Thoracic aorta (tissue), 2 donors: ENCODE measurements around the gene SLC22A23. TPM values are rescaled to one million over a fixed set of nuclear protein-coding genes. Genes with fewer than 3 reads are reported as not detected.

ENCODE experiments used
- ATAC-seq: fragments of 150-250 bp; one replicate; pipeline ENCODE4 v1.8.0; 2017; ENCODE audit warnings: low read depth; ENCODE audit not compliant: insufficient number of reproducible peaks, low FRiP score
- DNase-seq: peaks from one replicate; pipeline ENCODE4 v3.0.0-alpha.2; 2020; ENCODE audit warnings: low spot score
- H3K27ac ChIP-seq, 2 donors: fragments of 200-600 bp; sonication (generic); 1 replicate in 1 of 2; 2 replicates in 1 of 2; pipeline ENCODE4 v1.5.1; 2016; ENCODE audit warnings: mild to moderate bottlenecking in 2 of 2, moderate library complexity in 2 of 2
- H3K27me3 ChIP-seq: fragments of 200-600 bp; sonication (generic); replicated peaks from 2 replicates; pipeline ENCODE4 v1.6.0; 2016; ENCODE audit warnings: mild to moderate bottlenecking; ENCODE audit not compliant: insufficient read depth
- H3K36me3 ChIP-seq: fragments of 200-600 bp; sonication (generic); one replicate; pipeline ENCODE4 v1.5.1; 2016
- H3K4me1 ChIP-seq, 2 donors: fragments of 200-600 bp; sonication (generic); 1 replicate in 1 of 2; 2 replicates in 1 of 2; pipeline versions ENCODE4 v1.5.1 to v1.6.0; 2016; ENCODE audit warnings: low read depth in 2 of 2, mild to moderate bottlenecking in 1 of 2; ENCODE audit not compliant: control insufficient read depth in 1 of 2
- H3K4me3 ChIP-seq: fragments of 200-600 bp; sonication (generic); 2 replicates; pipeline ENCODE4 v1.5.1; 2016; ENCODE audit warnings: mild to moderate bottlenecking
- H3K9me3 ChIP-seq: fragments of 200-600 bp; sonication (generic); 2 replicates; pipeline ENCODE4 v1.5.1; 2016
- total RNA-seq, 2 donors: library from RNA; depleted of rRNA; stranded (reverse); fragments of >200 nt; gene quantifications; one replicate each; pipeline versions ENCODE4 v1.1.0 to v1.2.3, GENCODE V29; 2016
- TF ChIP-seq, protein P1 (sequence below): fragments of 200-600 bp; sonication (generic); IDR thresholded peaks from one replicate; pipeline ENCODE4 v1.5.1; 2019; ENCODE audit warnings: antibody characterized with exemption

SLC22A23 gene
- total RNA-seq, 2 donors from 2014 or later = 5.1 to 9.7 TPM

DNA sequence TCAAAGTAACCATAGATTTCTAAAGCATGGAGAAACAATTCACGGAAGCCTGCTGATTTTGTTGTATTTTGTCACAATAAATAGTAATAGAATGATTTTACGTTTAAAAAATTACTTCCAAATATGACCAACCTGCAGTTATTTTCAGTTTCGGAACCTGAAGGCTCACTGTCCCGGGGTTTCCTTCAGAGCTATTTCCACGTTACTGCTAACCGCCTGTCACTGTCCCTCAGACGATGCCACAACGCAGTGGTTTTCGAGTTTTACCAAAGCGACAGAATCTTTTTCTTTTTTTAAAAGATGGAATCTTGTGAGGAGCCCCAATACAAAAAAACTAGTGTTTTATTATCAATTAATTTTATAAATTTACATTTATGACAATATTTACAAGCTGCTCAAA lies 157.6 kb downstream of the SLC22A23 start:
- TF ChIP-seq, protein P1, sequence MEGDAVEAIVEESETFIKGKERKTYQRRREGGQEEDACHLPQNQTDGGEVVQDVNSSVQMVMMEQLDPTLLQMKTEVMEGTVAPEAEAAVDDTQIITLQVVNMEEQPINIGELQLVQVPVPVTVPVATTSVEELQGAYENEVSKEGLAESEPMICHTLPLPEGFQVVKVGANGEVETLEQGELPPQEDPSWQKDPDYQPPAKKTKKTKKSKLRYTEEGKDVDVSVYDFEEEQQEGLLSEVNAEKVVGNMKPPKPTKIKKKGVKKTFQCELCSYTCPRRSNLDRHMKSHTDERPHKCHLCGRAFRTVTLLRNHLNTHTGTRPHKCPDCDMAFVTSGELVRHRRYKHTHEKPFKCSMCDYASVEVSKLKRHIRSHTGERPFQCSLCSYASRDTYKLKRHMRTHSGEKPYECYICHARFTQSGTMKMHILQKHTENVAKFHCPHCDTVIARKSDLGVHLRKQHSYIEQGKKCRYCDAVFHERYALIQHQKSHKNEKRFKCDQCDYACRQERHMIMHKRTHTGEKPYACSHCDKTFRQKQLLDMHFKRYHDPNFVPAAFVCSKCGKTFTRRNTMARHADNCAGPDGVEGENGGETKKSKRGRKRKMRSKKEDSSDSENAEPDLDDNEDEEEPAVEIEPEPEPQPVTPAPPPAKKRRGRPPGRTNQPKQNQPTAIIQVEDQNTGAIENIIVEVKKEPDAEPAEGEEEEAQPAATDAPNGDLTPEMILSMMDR = no peak
- no peaks in the 10 kb centered on the region for H3K4me1 ChIP-seq
- H3K27ac ChIP-seq = no peak overlapping the region
- no peak overlapping the region for H3K4me3 ChIP-seq
- DNase-seq (no peak), ATAC-seq (no peak)
- H3K36me3 ChIP-seq = no peaks in the 10 kb centered on the region
- no peaks in the 10 kb centered on the region for H3K9me3 ChIP-seq
- H3K27me3 ChIP-seq = no peaks in the 10 kb centered on the region

DNA sequence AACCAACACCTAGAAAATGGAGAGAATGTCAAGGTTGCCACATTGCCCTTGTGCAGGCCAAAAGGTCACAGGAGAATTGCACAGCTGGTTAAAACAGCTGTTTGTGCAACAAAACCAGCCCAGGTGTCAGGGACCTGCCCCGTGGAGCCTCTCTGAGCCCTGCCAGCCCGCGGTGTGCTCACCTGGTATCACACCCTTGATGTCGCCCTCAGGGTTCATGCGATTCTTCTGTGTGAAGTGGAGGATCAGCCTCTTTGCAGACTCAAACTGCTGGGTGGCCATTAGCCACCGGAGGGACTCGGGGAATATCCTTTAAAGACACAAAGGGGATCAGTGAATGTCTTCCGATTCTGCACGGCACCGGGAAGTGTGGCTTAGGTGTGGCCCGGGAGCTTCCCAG lies 158.9 kb downstream of the SLC22A23 start:
- DNase-seq (no peak), ATAC-seq (no peak)
- Histone ChIP-seq H3K27ac (no peak overlapping the region), H3K27me3 (no peaks in the 10 kb centered on the region), H3K9me3 (no peaks in the 10 kb centered on the region), H3K4me3 (no peak overlapping the region), H3K4me1 (no peaks in the 10 kb centered on the region), H3K36me3 (no peaks in the 10 kb centered on the region)
- TF ChIP-seq, protein P1 = no peak

DNA sequence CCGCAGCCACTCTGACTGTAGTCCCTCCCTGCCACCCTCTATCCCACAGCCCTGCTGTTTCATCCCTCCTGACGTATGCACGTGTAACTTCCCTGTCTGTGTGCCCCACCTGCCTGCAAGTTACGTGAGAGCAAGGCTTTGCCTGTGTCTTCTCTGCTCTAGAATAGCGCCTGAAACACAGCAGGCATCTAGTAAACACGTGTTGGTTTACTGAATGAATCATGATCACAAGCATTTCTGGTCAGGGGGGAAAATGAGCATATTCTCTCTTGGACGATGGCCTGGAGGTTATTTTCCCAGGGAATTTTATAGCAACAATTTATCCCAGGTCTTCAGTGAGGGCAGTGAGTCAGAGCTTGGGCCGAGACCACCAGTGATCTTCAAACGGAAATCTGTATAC lies 159.8 kb downstream of the SLC22A23 start:
- TF ChIP-seq, protein P1 = no peak
- no peaks in the 10 kb centered on the region for H3K27me3 ChIP-seq
- ATAC-seq (no peak), DNase-seq (no peak)
- H3K4me3 ChIP-seq = no peak overlapping the region
- no peaks in the 10 kb centered on the region for H3K9me3 ChIP-seq
- no peaks in the 10 kb centered on the region for H3K4me1 ChIP-seq
- no peaks in the 10 kb centered on the region for H3K36me3 ChIP-seq
- H3K27ac ChIP-seq = no peak overlapping the region

DNA sequence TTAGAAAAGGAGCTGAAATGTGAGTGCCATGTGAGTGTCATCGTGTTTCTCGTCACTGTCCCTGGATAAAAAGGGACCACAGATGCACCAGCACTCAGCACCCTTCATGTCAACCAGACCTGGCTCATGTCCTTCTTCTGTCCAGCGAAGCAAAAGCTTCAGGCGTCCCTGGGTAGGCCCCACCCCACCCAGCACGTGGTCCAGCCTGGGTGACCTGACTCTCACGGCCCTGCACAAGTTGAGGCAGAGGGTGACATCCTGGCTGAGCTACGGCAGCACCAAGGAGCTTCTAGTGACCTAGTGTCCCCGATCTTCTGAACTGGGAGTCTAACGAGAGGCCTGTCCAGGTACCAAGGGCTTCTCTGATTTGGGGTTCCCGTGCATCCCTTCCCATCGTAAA lies 160.3 kb downstream of the SLC22A23 start:
- H3K36me3 ChIP-seq = no peaks in the 10 kb centered on the region
- H3K27me3 ChIP-seq = no peaks in the 10 kb centered on the region
- ATAC-seq (no peak), DNase-seq (no peak)
- no peaks in the 10 kb centered on the region for H3K9me3 ChIP-seq
- no peaks in the 10 kb centered on the region for H3K4me1 ChIP-seq
- TF ChIP-seq, protein P1 = no peak
- H3K27ac ChIP-seq = no peak overlapping the region
- H3K4me3 ChIP-seq = no peak overlapping the region

DNA sequence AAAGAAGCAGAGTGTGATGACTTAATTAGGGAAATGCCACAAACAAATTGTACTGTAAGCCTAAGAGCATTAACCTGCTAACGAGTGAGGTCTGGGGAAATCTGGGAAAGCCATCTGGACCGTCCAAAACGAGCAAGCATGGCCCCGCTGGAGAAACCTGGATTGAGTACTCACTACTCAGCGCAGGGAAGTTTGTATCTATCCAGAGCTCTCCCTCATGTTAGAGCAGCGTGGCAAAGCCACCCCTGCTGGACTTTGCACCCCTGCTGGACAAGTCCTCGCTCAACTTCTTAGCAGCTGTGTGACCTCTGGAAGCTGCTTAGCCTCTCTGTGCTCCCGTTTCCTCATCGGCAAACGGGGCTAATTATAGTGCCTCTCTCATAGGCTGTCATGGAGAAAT lies 160.8 kb downstream of the SLC22A23 start:
- Histone ChIP-seq H3K4me1 (no peaks in the 10 kb centered on the region), H3K36me3 (no peaks in the 10 kb centered on the region), H3K9me3 (no peaks in the 10 kb centered on the region), H3K27me3 (no peaks in the 10 kb centered on the region), H3K27ac (no peak overlapping the region), H3K4me3 (no peak overlapping the region)
- TF ChIP-seq, protein P1 = no peak
- ATAC-seq = no peak
- no peak for DNase-seq
